ENCODE results near the gene LMNTD1.
"Not testable (repeated sequence)": the region's sequence is repeated elsewhere in the genome, so short reads cannot be mapped to it uniquely, and the experiment has no call there.

The LMNTD1 gene

GRCh38 chr12:25433581-25434325 lies 119.3 kb downstream of the LMNTD1 start:
- Histone ChIP-seq H3K36me3 (ENCODE audit: insufficient read depth, low read length) (no peaks in the 10 kb centered on the region), H3K27me3 (ENCODE audit: insufficient read depth, low read length) (no peaks in the 10 kb centered on the region), H3K27ac (ENCODE audit: low read depth, low read length) (no peak overlapping the region), H2AFZ (ENCODE audit: low read length, unreplicated experiment) (peak overlapping the region; percentile 10), H3K4me3 (ENCODE audit: low read depth, low read length) (no peak overlapping the region), H3K79me2 (ENCODE audit: control insufficient read depth, insufficient read depth, low read length, unreplicated experiment) (no peaks in the 10 kb centered on the region), H3K4me1 (ENCODE audit: control insufficient read depth, insufficient read depth, low read length, unreplicated experiment) (peaks cover 13% of the 10 kb centered on the region)

DNA sequence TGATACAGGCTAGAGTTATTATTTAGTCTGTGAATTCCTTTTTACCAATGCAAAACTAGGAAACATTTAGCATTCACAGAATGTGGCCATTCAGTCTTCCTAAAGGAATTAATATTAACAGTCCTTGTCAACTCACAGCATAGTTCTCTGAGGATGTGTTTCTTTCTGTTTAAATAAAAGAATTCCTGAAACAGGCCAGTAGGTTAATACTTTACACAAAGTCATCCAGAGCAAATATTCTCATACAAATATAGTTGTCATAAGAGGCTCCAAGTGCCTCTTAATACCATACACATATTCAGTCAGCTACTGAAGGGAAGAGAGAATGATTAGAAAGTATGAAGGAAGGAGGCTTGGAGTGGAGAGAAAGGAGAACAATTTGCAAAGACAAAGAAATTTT lies 120.1 kb downstream of the LMNTD1 start:
- Histone ChIP-seq H3K27ac (ENCODE audit: low read depth, low read length) (no peak overlapping the region), H3K4me1 (ENCODE audit: control insufficient read depth, insufficient read depth, low read length, unreplicated experiment) (peaks cover 13% of the 10 kb centered on the region), H3K4me3 (ENCODE audit: low read depth, low read length) (no peak overlapping the region), H3K27me3 (ENCODE audit: insufficient read depth, low read length) (no peaks in the 10 kb centered on the region), H3K79me2 (ENCODE audit: control insufficient read depth, insufficient read depth, low read length, unreplicated experiment) (no peaks in the 10 kb centered on the region), H3K36me3 (ENCODE audit: insufficient read depth, low read length) (no peaks in the 10 kb centered on the region), H2AFZ (ENCODE audit: low read length, unreplicated experiment) (peak overlapping the region; percentile 10)

- H3K27me3 ChIP-seq (ENCODE audit: insufficient read depth, low read length): no peaks in the 10 kb centered on the region
- no peak overlapping the region for H3K27ac ChIP-seq (ENCODE audit: low read depth, low read length)
- H3K79me2 ChIP-seq (ENCODE audit: control insufficient read depth, insufficient read depth, low read length, unreplicated experiment): no peaks in the 10 kb centered on the region
- H2AFZ ChIP-seq (ENCODE audit: low read length, unreplicated experiment): no peak overlapping the region
- no peaks in the 10 kb centered on the region for H3K36me3 ChIP-seq (ENCODE audit: insufficient read depth, low read length)
- H3K4me3 ChIP-seq (ENCODE audit: low read depth, low read length): no peak overlapping the region
- H3K4me1 ChIP-seq (ENCODE audit: control insufficient read depth, insufficient read depth, low read length, unreplicated experiment): peaks cover 7% of the 10 kb centered on the region
These were observed 125.5 kb downstream of the LMNTD1 start for GRCh38 chr12:25427337-25428249.

DNA sequence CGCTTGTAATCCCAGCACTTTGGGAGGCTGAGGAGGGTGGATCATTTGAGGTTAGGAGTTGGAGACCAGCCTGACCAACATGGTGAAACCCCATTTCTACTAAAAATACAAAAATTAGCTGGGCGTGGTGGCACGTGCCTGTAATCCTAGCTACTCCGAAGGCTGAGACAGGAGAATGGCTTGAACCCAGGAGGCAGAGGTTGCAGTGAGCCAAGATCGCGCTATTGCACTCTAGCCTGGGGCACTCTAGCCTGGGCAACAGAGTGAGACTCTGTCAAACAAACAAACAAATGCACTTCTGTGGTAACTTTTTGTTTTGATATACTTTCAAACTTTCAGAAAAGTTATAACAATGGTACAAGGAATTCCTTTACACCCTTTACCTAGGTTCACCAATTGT lies 126.3 kb downstream of the LMNTD1 start:
- H3K4me1 ChIP-seq (ENCODE audit: control insufficient read depth, insufficient read depth, low read length, unreplicated experiment): peaks cover 13% of the 10 kb centered on the region
- H3K79me2 ChIP-seq (ENCODE audit: control insufficient read depth, insufficient read depth, low read length, unreplicated experiment); H3K4me3 ChIP-seq (ENCODE audit: low read depth, low read length); H3K27me3 ChIP-seq (ENCODE audit: insufficient read depth, low read length); H2AFZ ChIP-seq (ENCODE audit: low read length, unreplicated experiment); H3K36me3 ChIP-seq (ENCODE audit: insufficient read depth, low read length); H3K27ac ChIP-seq (ENCODE audit: low read depth, low read length): not testable (repeated sequence)
